DMS114 treated with DMSO at 0.1 percent for 48 hours (cell line): Measurements from ENCODE around the gene NAV2.

Experiments used
- DNase-seq: peaks from one replicate; lab custom pipeline; 2025; ENCODE audit not compliant: unreplicated experiment; lab: John Stamatoyannopoulos, UW

The NAV2 gene

DNA sequence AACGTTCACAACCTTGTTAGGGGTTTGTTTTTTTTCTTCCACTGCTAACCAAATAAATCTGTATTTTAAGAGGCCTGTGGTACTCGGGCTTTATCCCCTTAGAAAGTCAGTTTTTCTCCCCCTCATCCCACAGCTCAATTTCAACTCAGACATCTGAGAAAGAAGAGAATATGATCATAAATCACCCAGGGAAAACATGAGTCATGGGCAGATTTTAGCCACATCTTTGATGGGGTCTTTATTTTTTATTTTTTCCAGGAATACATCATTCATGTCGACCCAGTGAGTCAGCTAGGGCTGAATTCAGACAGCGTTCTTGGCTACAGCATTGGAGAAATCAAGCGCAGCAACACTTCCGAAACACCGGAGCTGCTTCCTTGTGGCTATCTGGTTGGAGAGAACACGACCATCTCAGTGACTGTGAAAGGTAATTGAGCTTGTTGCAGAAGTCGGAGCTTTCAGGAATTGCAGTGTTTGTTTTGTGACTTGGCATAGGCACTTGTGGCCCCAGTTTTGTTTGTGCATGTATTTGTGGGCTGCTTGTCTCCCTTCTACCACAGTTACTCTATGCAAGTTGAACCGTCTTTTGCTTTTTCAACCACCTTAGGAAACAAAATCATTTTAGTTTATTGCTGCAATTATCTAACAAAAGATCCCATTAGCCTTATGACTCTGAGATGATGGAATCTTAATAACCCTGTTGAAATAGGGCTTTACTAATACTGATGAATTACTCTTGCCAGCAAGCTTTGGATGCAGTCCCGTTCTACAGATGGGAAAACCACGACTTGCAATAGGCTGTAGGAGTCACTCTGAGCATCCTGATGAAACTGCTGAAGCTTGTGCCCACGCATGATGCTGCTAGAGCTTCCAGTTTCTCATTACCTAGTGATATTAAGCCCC is 384.9 kb downstream of the NAV2 start:
- DNase-seq, result no peak

GRCh38 chr11:20099527-20099926 is 386.9 kb downstream of the NAV2 start:
- DNase-seq, result no peak

GRCh38 chr11:20102397-20102796 is 389.8 kb downstream of the NAV2 start:
- no peak for DNase-seq

GRCh38 chr11:20103281-20103680 is 390.6 kb downstream of the NAV2 start:
- no peak for DNase-seq

DNA sequence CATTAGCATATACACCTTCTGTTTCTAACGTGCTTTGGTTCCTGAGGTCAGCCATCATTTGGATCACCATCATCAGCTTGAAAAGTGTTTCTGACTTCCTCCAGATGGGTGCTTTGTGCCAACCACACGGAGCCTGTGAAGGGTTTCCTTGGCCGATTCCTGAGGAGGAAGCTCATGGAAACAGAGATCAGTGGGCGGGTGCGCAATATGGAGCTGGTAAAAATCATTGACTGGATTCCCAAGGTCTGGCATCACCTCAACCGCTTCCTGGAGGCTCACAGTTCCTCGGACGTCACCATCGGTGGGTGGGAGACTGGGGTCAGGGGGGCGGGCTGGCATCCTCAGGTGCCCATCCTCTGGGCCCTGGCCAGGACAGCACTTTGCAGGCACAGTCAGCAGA is 392.8 kb downstream of the NAV2 start:
- DNase-seq, result no peak

DNA sequence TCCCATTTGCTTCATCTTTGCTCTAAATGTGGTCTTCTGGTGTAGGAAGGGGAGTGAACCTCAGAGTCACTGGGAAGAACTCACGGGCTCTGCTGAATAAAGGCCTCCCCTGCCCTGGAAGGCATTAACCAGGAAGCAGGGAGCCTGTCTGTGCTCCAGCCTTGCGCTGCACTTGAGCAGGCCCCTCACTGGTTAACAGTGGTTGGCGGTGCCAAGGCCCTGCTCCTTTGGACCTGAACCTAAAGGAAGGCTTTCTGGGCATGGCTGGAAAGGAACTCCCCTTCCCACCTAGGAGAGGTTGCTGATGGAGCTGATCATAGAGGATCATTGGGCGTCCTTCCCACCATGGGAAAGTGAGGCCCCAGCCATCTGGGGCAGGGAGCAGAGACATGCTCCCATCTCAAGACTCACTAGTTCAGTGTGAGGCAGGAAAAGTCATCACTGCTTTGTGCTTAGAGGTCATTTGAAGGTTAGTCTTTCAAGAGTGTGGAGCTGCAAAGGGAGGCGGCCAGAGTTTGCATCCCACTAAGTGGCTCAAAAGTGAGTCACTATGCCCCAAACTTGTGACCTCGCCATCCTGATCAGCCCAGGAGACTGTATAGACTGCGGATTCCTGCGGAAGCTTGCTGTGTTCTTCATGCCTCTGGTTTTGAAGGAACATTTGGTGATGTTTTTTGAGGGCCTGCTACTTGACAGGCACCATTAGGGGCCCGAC is 397.3 kb downstream of the NAV2 start:
- no peak for DNase-seq

DNA sequence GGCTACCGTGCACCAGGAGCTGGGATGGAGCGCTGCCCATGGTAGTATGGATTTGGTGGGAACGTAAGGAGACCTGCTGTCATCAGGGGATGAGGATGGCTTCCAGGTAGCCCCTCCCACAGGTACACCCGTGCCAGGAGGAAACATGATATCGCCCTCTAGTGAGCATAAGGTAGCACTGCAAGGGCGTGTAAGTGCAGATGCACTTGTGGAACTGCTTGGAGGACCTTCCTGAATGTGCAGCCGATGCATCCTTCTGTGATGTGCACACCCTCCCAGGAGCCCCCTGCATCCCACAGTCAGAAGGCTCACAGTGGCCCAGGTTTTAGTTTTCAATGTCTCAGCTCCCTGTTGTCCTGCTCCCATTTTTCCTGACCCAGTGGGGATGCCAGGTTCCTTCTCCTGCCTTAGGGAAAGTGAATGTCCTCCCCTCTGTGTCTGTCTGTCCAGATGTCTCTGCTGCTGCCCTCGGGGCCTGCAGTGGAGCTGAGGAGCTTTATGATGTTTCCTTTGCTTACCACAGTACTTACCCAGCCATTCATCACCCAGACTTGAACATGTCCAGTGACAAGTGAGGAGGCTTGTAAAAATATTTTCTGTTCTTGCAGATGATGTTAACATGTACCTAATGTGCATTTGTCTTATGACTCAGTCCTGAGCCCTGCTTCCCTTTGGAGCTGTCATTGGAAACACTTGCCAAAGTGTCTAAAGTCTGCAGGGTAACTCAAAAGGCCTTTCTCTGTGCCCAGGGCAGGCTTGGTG is 398.5 kb downstream of the NAV2 start:
- DNase-seq, result no peak

- no peak for DNase-seq
These were observed 399.2 kb downstream of the NAV2 start for GRCh38 chr11:20111871-20112270.

DNA sequence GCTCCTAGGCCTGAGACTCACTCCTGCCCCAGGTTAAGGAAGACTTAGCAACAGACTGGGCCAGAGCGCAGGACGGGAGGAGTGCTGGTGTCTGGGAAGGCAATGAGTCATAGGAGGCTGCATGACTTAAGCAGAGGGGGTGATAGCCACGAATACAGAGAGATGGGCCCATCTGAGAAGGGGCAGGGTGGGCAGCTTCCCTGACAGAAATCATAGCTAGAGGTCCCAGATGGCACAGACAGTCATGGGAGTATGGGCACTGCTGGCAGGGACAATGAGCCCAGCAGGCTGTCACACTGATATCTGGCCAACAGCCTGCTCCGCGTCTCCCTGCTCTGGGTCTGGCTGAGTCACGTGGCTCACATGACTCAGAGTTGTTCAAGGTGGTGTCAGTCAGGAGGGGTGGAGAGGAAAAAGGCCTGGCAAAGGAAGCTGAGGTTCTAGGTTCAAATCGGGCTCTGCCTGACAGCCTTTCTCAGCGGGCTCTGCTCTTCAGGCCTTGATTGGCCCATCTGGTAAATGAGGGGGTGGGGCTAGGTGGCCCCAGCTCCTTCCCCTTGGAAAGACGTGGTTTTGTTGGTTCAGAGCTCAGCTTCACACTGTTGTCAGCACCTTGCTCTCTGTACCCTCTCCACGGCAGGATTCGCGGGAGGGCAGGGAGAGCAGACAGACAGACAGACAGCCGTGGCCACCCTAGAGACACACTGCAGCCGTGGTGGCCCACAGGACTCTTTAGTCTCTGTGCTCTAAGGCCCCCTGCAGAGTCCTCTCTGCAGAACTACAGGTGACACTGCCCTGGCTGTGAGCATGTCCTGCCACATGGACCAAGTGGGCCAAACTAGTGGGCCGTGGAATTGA is 399.9 kb downstream of the NAV2 start:
- no peak for DNase-seq

GRCh38 chr11:20113149-20113438 is 400.5 kb downstream of the NAV2 start:
- DNase-seq, result no peak

DNA sequence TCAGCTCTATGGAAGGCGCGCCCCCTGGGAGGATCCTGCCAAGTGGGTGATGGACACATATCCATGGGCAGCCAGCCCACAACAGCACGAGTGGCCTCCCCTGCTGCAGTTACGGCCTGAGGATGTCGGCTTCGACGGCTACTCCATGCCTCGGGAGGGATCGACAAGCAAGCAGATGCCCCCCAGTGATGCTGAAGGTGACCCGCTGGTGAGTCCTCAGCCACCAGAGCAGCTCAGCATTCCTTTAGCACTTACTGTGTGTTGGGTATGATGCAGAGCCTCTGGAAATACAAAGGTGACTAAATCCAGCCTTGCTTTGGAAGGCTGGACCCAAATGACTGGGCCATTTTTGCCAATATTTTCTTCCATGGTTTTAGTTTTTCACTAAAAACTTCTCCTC is 402.0 kb downstream of the NAV2 start:
- DNase-seq, result no peak

DNA sequence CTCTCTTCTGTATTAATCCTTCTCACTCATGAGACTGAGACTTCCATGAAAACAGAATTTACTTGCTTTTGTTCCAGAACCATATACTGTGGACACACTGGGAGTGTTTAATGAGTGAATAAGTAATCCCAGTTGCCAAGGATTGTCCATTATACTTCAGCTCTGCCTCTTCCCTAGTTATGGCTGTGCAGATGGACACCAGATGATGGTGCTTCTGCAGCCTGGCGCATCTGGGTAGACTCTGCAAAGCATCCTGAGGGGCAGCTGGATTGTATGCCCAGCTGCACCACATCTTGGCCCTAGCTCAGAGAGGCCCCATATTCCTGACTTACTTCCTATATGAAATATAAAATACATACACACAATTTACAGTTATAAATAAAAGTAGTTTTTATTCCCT is 404.2 kb downstream of the NAV2 start:
- no peak for DNase-seq

DNA sequence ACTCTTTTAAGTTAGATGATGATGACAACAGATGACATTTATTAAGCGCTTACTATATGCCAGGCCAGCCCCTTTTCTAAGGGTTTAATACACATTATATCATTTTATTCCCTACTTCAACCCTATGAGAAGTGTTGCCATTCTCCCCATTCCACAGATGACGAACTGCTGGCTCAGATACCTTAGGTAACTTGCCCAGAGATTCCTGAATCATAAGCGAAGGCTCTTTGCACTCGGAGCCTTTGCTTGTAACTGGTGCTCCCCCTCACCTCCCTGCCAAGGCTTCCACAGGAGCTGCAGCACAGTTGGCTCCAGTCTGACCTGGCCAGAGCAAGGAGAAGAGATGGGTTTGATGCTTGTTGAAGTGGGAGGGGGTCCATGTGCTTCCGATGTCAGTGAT is 404.7 kb downstream of the NAV2 start:
- DNase-seq, result no peak

- no peak for DNase-seq
These were observed 405.6 kb downstream of the NAV2 start for GRCh38 chr11:20118209-20118608.

GRCh38 chr11:20119315-20119714 is 406.7 kb downstream of the NAV2 start:
- DNase-seq, result no peak

GRCh38 chr11:20120134-20120925 is 407.7 kb downstream of the NAV2 start:
- no peak for DNase-seq

DNA sequence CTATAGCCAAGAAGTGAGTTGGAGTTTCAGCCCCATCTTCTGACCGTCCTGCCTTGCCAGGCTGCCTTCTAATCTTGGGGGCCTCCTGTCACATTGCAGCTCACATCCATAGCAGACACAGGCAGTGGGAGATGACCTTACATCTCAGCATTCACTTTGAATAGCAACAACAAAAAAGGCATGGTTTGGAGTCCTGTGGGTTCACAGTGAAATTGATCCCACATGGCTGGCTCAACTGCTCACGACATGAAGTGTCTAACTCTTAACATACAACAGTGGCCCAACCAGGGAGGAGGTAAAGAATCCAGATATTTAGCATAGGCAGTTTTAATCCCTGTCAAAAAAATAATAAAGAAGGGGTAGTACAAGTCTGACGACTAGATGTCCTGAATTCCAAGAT is 409.5 kb downstream of the NAV2 start:
- no peak for DNase-seq

DNA sequence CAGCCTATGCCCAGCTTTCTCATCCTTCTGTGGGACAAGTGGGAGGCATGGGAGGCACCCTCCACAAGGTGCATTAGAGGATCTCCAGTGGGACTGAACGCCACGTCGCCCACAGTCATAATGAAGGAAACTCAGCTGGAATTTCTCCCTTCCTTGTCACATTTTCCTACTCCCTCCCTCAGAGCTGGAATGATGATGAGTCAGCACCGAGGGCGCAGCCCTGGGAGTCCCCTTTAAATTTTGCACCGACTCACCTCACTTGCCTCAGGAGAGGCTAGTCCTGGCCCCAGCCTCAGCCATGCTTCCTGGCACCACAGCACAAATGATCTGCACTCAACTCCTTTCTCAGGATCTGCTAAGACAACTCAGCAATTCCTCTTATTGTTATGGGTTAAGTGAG is 413.3 kb downstream of the NAV2 start:
- no peak for DNase-seq

DNA sequence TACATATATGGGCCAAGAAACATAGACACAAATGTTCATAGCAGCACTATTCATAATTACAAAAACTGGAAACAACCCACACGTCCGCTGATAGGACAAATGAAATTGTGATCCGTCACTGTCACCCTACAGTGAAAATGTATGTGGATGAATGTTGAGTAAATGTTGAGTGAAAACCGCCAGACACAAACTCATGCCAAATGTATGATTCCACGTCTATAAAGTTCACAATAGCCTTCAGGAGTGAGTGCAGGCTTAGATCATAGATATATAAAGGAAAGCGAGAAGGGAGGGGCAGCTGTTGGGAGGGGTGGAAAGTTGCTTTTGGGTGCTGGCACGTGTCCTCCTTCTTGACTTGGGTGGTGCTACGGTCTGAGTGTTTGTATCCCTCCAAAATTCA is 414.1 kb downstream of the NAV2 start:
- DNase-seq, result no peak
